H1 (cell line): ENCODE measurements around the gene NAT10. TPM values are rescaled to one million over a fixed set of nuclear protein-coding genes. Genes with fewer than 3 reads are reported as not detected.

ENCODE experiments used
- CTCF ChIA-PET: fragments of 300-600 bp; sonication (Branson Sonifier 250); formaldehyde crosslinking; loops from one replicate; lab custom pipeline; 2021; ENCODE audit not compliant: partially characterized antibody; lab: Charles Lee
- POLR2A ChIA-PET: fragments of 300-600 bp; sonication (Branson Sonifier 250); formaldehyde crosslinking; loops from one replicate; lab custom pipeline; 2021; ENCODE audit warnings: inconsistent platforms; ENCODE audit not compliant: partially characterized antibody; lab: Charles Lee
- DNase-seq, 2 experiments: peaks; one replicate each; pipeline versions ENCODE4 v3.0.0 to v3.0.0-alpha.2; 2010 to 2022; ENCODE audit warnings: low spot score in 2 of 2, low read depth in 1 of 2, mixed read lengths in 1 of 2
- FAIRE-seq: peaks from 2 replicates; lab custom pipeline; 2011; peaks lifted over from hg19 to GRCh38; lab: Jason Lieb, UNC
- H2AFZ ChIP-seq: 2 replicates; pipeline ENCODE4 v1.8.1; 2012; ENCODE audit warnings: low read length, inconsistent platforms
- H2AK5ac ChIP-seq: 2 replicates; pipeline ENCODE4 v1.6.1; 2013; ENCODE audit warnings: low read depth, low read length
- H2BK120ac ChIP-seq: replicated peaks from 2 replicates; pipeline ENCODE3; 2013; ENCODE audit warnings: low read depth, low read length, inconsistent platforms
- H2BK12ac ChIP-seq: 2 replicates; pipeline ENCODE4 v1.6.1; 2013; ENCODE audit warnings: low read depth, low read length
- H2BK15ac ChIP-seq: 2 replicates; pipeline ENCODE4 v1.6.1; 2013; ENCODE audit warnings: low read length
- H2BK20ac ChIP-seq: 2 replicates; pipeline ENCODE4 v1.6.1; 2013; ENCODE audit warnings: low read length
- H2BK5ac ChIP-seq: 2 replicates; pipeline ENCODE4 v1.6.1; 2013; ENCODE audit warnings: low read depth, low read length
- H3K14ac ChIP-seq: 2 replicates; pipeline ENCODE4 v1.6.1; 2013; ENCODE audit warnings: inconsistent platforms; ENCODE audit not compliant: insufficient read length
- H3K18ac ChIP-seq: 2 replicates; pipeline ENCODE4 v1.6.1; 2013; ENCODE audit warnings: low read length; ENCODE audit errors: extremely low read depth
- H3K23ac ChIP-seq: 2 replicates; pipeline ENCODE4 v1.6.1; 2013; ENCODE audit warnings: inconsistent platforms; ENCODE audit not compliant: insufficient read length
- H3K23me2 ChIP-seq: 2 replicates; pipeline ENCODE4 v1.6.1; 2013; ENCODE audit warnings: low read depth, low read length
- H3K27ac ChIP-seq: 2 replicates; pipeline ENCODE4 v1.6.1; 2011; ENCODE audit warnings: low read depth, low read length, inconsistent platforms
- H3K27me3 ChIP-seq, 4 experiments: replicated peaks in 1 of 4; 1 replicate in 1 of 4; 2 replicates in 3 of 4; pipeline versions ENCODE4 v1.6.1 to v1.8.1; 2011 to 2013; ENCODE audit warnings: low read length in 3 of 4, mild to moderate bottlenecking in 3 of 4, inconsistent platforms in 2 of 4, mixed read lengths in 2 of 4, moderate library complexity in 1 of 4; ENCODE audit not compliant: control insufficient read depth in 3 of 4, insufficient read depth in 3 of 4; ENCODE audit errors: extremely low read depth in 1 of 4
- H3K36me3 ChIP-seq, 4 experiments: 2 replicates each; pipeline versions ENCODE4 v1.6.1 to v1.8.1; 2011 to 2013; ENCODE audit warnings: mild to moderate bottlenecking in 4 of 4, low read length in 3 of 4, moderate library complexity in 2 of 4, control low read depth in 1 of 4, inconsistent platforms in 1 of 4; ENCODE audit not compliant: insufficient read depth in 4 of 4, control insufficient read depth in 2 of 4
- H3K4ac ChIP-seq: replicated peaks from 2 replicates; pipeline ENCODE3; 2013; ENCODE audit warnings: low read length, low read depth, mixed read lengths, inconsistent platforms; ENCODE audit not compliant: insufficient read length
- H3K4me1 ChIP-seq, 4 experiments: replicated peaks in 1 of 4; 1 replicate in 1 of 4; 2 replicates in 3 of 4; pipeline versions ENCODE4 v1.6.1 to v1.8.1; 2011 to 2013; ENCODE audit warnings: low read length in 3 of 4, inconsistent platforms in 2 of 4, mixed read lengths in 1 of 4; ENCODE audit not compliant: insufficient read depth in 4 of 4, control insufficient read depth in 3 of 4
- H3K4me2 ChIP-seq, 2 experiments: 2 replicates each; pipeline versions ENCODE4 v1.6.1 to v1.8.1; 2011 to 2013; ENCODE audit warnings: low read depth in 2 of 2, low read length in 2 of 2, control low read depth in 1 of 2, inconsistent platforms in 1 of 2, mild to moderate bottlenecking in 1 of 2; ENCODE audit not compliant: insufficient read depth in 1 of 2
- H3K4me3 ChIP-seq, 4 experiments: fragments of 200-600, 300-600 bp in 1 of 4; sonication (generic), shearing (Covaris generic), sonication (Bioruptor Twin) in 1 of 4; 2 replicates each; pipeline versions ENCODE4 v1.5.1 to v1.8.1; 2011 to 2016; ENCODE audit warnings: low read length in 4 of 4, low read depth in 3 of 4, control low read depth in 2 of 4, inconsistent platforms in 2 of 4, mild to moderate bottlenecking in 2 of 4, mixed read lengths in 1 of 4, moderate library complexity in 1 of 4; ENCODE audit not compliant: insufficient read depth in 2 of 4; ENCODE audit errors: extremely low read depth in 1 of 4
- H3K56ac ChIP-seq: replicated peaks from 2 replicates; pipeline ENCODE3; 2013; ENCODE audit warnings: low read depth, mild to moderate bottlenecking, mixed read lengths, low read length, inconsistent platforms; ENCODE audit not compliant: insufficient read length
- H3K79me1 ChIP-seq: 2 replicates; pipeline ENCODE4 v1.6.1; 2013; ENCODE audit warnings: low read depth, low read length, control low read depth
- H3K79me2 ChIP-seq, 2 experiments: 2 replicates each; pipeline versions ENCODE4 v1.6.1 to v1.8.1; 2012 to 2013; ENCODE audit warnings: low read length in 2 of 2, mild to moderate bottlenecking in 2 of 2, inconsistent platforms in 1 of 2; ENCODE audit not compliant: insufficient read depth in 2 of 2, control insufficient read depth in 1 of 2
- H3K9ac ChIP-seq, 4 experiments: replicated peaks in 1 of 4; 1 replicate in 1 of 4; 2 replicates in 3 of 4; pipeline versions ENCODE4 v1.6.1 to v1.8.1; 2011 to 2013; ENCODE audit warnings: low read depth in 3 of 4, low read length in 3 of 4, control low read depth in 2 of 4, mild to moderate bottlenecking in 2 of 4, moderate library complexity in 2 of 4, inconsistent platforms in 1 of 4; ENCODE audit errors: extremely low read depth in 1 of 4
- H3K9me3 ChIP-seq, 2 experiments: 2 replicates each; pipeline versions ENCODE4 v1.6.1 to v1.8.1; 2012 to 2013; ENCODE audit warnings: mild to moderate bottlenecking in 2 of 2, moderate library complexity in 2 of 2, control low read depth in 1 of 2, inconsistent platforms in 1 of 2, low read depth in 1 of 2, low read length in 1 of 2, mixed read lengths in 1 of 2; ENCODE audit not compliant: insufficient read depth in 2 of 2
- H4K20me1 ChIP-seq, 2 experiments: replicated peaks in 1 of 2; 2 replicates each; pipeline versions ENCODE3 to v1.8.1; 2011 to 2013; ENCODE audit warnings: inconsistent platforms in 2 of 2, low read length in 2 of 2, mild to moderate bottlenecking in 1 of 2; ENCODE audit not compliant: insufficient read depth in 2 of 2, control insufficient read depth in 1 of 2
- H4K5ac ChIP-seq: 2 replicates; pipeline ENCODE4 v1.6.1; 2013; ENCODE audit warnings: low read length, low read depth, mixed read lengths, inconsistent platforms; ENCODE audit not compliant: insufficient read length
- H4K8ac ChIP-seq: 2 replicates; pipeline ENCODE4 v1.8.0; 2013; ENCODE audit warnings: mild to moderate bottlenecking, moderate library complexity, low read length, inconsistent platforms; ENCODE audit not compliant: insufficient read depth; ENCODE audit errors: extremely low read depth
- H4K91ac ChIP-seq: replicated peaks from 2 replicates; pipeline ENCODE3; 2013; ENCODE audit warnings: low read length, mixed read lengths, inconsistent platforms; ENCODE audit not compliant: insufficient read length
- BCL11A ChIP-seq, 2 experiments: IDR thresholded peaks; one replicate each; pipeline ENCODE4 v1.6.1; 2011; ENCODE audit warnings: low read depth in 2 of 2, low read length in 2 of 2, mild to moderate bottlenecking in 2 of 2
- CHD2 ChIP-seq: IDR thresholded peaks from 2 replicates; pipeline ENCODE4 v1.6.1; 2012; ENCODE audit warnings: low read length, improper control_type of control experiment
- EP300 ChIP-seq, 2 experiments: IDR thresholded peaks; 1 replicate in 1 of 2; 2 replicates in 1 of 2; pipeline ENCODE4 v1.6.1; 2011 to 2012; ENCODE audit warnings: low read depth in 2 of 2, low read length in 2 of 2, mild to moderate bottlenecking in 2 of 2, borderline replicate concordance in 1 of 2, inconsistent platforms in 1 of 2, moderate library complexity in 1 of 2
- GABPA ChIP-seq: IDR thresholded peaks from 2 replicates; pipeline ENCODE4 v1.6.1; 2011; ENCODE audit warnings: mild to moderate bottlenecking, low read length, moderate library complexity, borderline replicate concordance; ENCODE audit not compliant: insufficient read depth
- HDAC2 ChIP-seq, 2 experiments: fragments of 300-600 bp in 1 of 2; sonication (generic) in 1 of 2; IDR thresholded peaks; 2 replicates each; pipeline ENCODE4 v1.6.1; 2011 to 2012; ENCODE audit warnings: low read depth in 2 of 2, low read length in 2 of 2, mild to moderate bottlenecking in 2 of 2, moderate library complexity in 2 of 2, borderline replicate concordance in 1 of 2, inconsistent platforms in 1 of 2
- POLR2A ChIP-seq, 2 experiments: IDR thresholded peaks; 1 replicate in 1 of 2; 2 replicates in 1 of 2; pipeline ENCODE4 v1.6.1; 2011; ENCODE audit warnings: low read depth in 2 of 2, low read length in 2 of 2, mild to moderate bottlenecking in 2 of 2; ENCODE audit errors: control extremely low read depth in 1 of 2
- SAP30 ChIP-seq: fragments of 300-600 bp; sonication (generic); IDR thresholded peaks from 2 replicates; pipeline ENCODE4 v1.7.1; 2012; ENCODE audit warnings: low read length, moderate library complexity, mild to moderate bottlenecking, inconsistent platforms; ENCODE audit not compliant: insufficient read depth, insufficient replicate concordance
- SIRT6 ChIP-seq: IDR thresholded peaks from one replicate; pipeline ENCODE4 v1.7.1; 2012; ENCODE audit warnings: low read length, inconsistent platforms
- SP2 ChIP-seq: IDR thresholded peaks from 2 replicates; pipeline ENCODE4 v1.6.1; 2012; ENCODE audit warnings: mild to moderate bottlenecking, low read length, inconsistent platforms
- WGBS, 2 experiments: shearing (Covaris generic) in 1 of 2; methylation state at CpG; one replicate each; pipeline versions ENCODE4 v1.1.6 to v1.1.7; 2013 to 2015; ENCODE audit warnings: low lambda C conversion rate in 2 of 2, mixed read lengths in 2 of 2, inconsistent platforms in 1 of 2, low coverage in 1 of 2, missing lambda C conversion rate in 1 of 2; ENCODE audit not compliant: insufficient replicate concordance in 2 of 2, insufficient coverage in 1 of 2, insufficient read length in 1 of 2; ENCODE audit errors: extremely low coverage in 1 of 2, missing lambda C conversion rate in 1 of 2; 5-methylcytosine and 5-hydroxymethylcytosine counted together
- polyA plus RNA-seq, 7 experiments: library from polyadenylated mRNA; depleted of rRNA in 3 of 7; stranded (reverse) in 5 of 7; unstranded in 2 of 7; fragments of >200 nt in 5 of 7; fragments of 200-250 nt in 2 of 7; gene quantifications; 1 replicate in 5 of 7; 2 replicates in 1 of 7; 4 replicates in 1 of 7; pipeline versions ENCODE4 v1.2.1 to v1.2.3, GENCODE V29; 2011 to 2013; ENCODE audit warnings: missing spikeins in 2 of 7, mixed read lengths in 2 of 7
- total RNA-seq: library from RNA; stranded (reverse); fragmentation: NEBNext Ultra II Directional; extraction: Animal tissue kit (Norgen Biotek cat#: 25700); gene quantifications from 2 replicates; pipeline ENCODE4 v1.2.1, GENCODE V29; 2021
- TF ChIP-seq, protein P1 (sequence below): IDR thresholded peaks from 2 replicates; pipeline ENCODE4 v1.6.1; 2011; ENCODE audit warnings: low read length, improper control_type of control experiment

The NAT10 gene
- total and polyA plus RNA-seq, 2 of the 8 experiments (the other 6 are each of a cell fraction or from before 2014, with no cell fraction given): 66.3 to 89.6 TPM

DNA sequence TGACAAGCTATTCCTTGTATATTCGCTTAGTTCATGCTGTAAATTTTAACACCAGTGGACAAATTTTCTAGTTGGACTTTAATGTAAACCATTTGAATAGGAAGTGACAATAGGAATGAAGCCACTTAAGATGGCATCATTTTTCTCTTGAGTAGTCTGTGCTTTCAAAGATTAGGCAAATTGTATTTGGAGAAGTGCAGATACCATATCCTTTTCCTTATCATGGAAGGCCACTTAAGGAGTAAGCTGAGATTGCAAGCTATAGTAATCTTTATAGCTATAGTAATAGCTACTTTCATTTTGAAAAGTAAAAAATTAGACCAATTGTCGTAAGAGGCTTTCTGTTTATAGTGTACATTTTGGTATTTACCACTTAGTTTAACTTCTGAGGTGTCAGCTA, 41.1 kb upstream of the NAT10 start:
- Histone ChIP-seq H4K91ac (no peak overlapping the region), H4K8ac (no peak overlapping the region), H3K14ac (no peak overlapping the region), H3K9me3 (no peaks in the 10 kb centered on the region), H3K36me3 (peaks cover 3 to 35% (median 9%) of the 10 kb centered on the region in 4 experiments; a peak in 6 of 8 replicates), H2BK120ac (no peak overlapping the region), H3K4ac (no peak overlapping the region), H2BK20ac (no peak overlapping the region), H4K20me1 (peaks cover 27 to 44% of the 10 kb centered on the region in 2 experiments), H3K56ac (no peak overlapping the region), H3K79me1 (no peaks in the 10 kb centered on the region; the same call in 1 of the 2 replicates), H3K27me3 (no peaks in the 10 kb centered on the region), H3K23ac (no peak overlapping the region), H2BK15ac (no peak overlapping the region), H3K4me2 (no peak overlapping the region), H2BK5ac (no peak overlapping the region), H2AFZ (no peak overlapping the region), H3K9ac (no peak overlapping the region), H3K27ac (no peak overlapping the region), H3K18ac (no peak overlapping the region), H3K4me1 (0 out of 7 replicates have a peak, but pooled peaks cover 0 to 1% (median 0%) of the 10 kb centered on the region in 4 experiments), H2BK12ac (no peak overlapping the region), H4K5ac (no peak overlapping the region), H2AK5ac (no peak overlapping the region), H3K4me3 (no peak overlapping the region), H3K23me2 (no peaks in the 10 kb centered on the region), H3K79me2 (peaks cover 76 to 99% of the 10 kb centered on the region in 2 experiments)
- FAIRE-seq (no peak), DNase-seq (no peak)
- ChIA-PET POLR2A (interaction anchor here (2.5 to 16.5 kb wide), 3 partner anchors 10 to 41 kb away, joined by 7 to 176 read pairs (median 45); partner anchors contain the start of genes CAPRIN1 and NAT10), CTCF (interaction anchor here (0.6 to 2.6 kb wide), 6 partner anchors 9 to 356 kb away, joined by 3 to 11 read pairs (median 6); no protein-coding TSS in a partner anchor)
- 95% methylated on average over 2 of the region's 2 CpGs; no CpG with 5 or more reads in 1 of the 2 experiments for WGBS, 2 experiments
- TF ChIP-seq SP2 (no peak), BCL11A (IDR thresholded peaks at IDR 0.05; ENCODE audit: low read depth in 2 of 2, low read length in 2 of 2) (no peak), SAP30 (no peak), GABPA (no peak), POLR2A (IDR thresholded peaks at IDR 0.05; ENCODE audit: control extremely low read depth in 1 of 2, low read depth in 2 of 2, low read length in 2 of 2) (no peak), HDAC2 (IDR thresholded peaks at IDR 0.05; ENCODE audit: borderline replicate concordance in 1 of 2, low read depth in 2 of 2, low read length in 2 of 2) (no peak), EP300 (IDR thresholded peaks at IDR 0.05; ENCODE audit: borderline replicate concordance in 1 of 2, low read depth in 2 of 2, low read length in 2 of 2) (no peak), SIRT6 (no peak), CHD2 (no peak)
- TF ChIP-seq, protein P1, sequence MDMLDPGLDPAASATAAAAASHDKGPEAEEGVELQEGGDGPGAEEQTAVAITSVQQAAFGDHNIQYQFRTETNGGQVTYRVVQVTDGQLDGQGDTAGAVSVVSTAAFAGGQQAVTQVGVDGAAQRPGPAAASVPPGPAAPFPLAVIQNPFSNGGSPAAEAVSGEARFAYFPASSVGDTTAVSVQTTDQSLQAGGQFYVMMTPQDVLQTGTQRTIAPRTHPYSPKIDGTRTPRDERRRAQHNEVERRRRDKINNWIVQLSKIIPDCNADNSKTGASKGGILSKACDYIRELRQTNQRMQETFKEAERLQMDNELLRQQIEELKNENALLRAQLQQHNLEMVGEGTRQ: no peak
